SJCRH30 (cell line): ENCODE measurements around the gene ISM2. TPM values are rescaled to one million over a fixed set of nuclear protein-coding genes. Genes with fewer than 3 reads are reported as not detected.
"Not testable (repeated sequence)": the region's sequence is repeated elsewhere in the genome, so short reads cannot be mapped to it uniquely, and the experiment has no call there.

ENCODE experiments used
- DNase-seq, 2 experiments: peaks; one replicate each; pipeline ENCODE4 v3.0.0-alpha.2; 2015 to 2020
- H3K27ac ChIP-seq: fragments of 250-450 bp; sonication (Bioruptor Pico); 2 replicates; pipeline ENCODE4 v1.5.1; 2020; ENCODE audit warnings: mild to moderate bottlenecking, moderate library complexity
- H3K27me3 ChIP-seq: fragments of 250-450 bp; sonication (Bioruptor Pico); 2 replicates; pipeline ENCODE4 v1.5.1; 2020; ENCODE audit warnings: mild to moderate bottlenecking, moderate library complexity
- H3K36me3 ChIP-seq: fragments of 250-450 bp; sonication (Bioruptor Pico); 2 replicates; pipeline ENCODE4 v1.5.1; 2020; ENCODE audit warnings: mild to moderate bottlenecking, moderate library complexity
- H3K4me1 ChIP-seq: fragments of 250-450 bp; sonication (Bioruptor Pico); 2 replicates; pipeline ENCODE4 v1.5.1; 2020; ENCODE audit warnings: mild to moderate bottlenecking, moderate library complexity
- H3K4me3 ChIP-seq: fragments of 250-450 bp; sonication (Bioruptor Pico); 2 replicates; pipeline ENCODE4 v1.5.1; 2020; ENCODE audit warnings: mild to moderate bottlenecking, moderate library complexity
- H3K9me3 ChIP-seq: fragments of 250-450 bp; sonication (Bioruptor Pico); replicated peaks from 2 replicates; pipeline ENCODE4 v1.5.1; 2020; ENCODE audit warnings: mild to moderate bottlenecking, moderate library complexity
- total RNA-seq: library from RNA; depleted of rRNA; stranded (reverse); fragments of >200 nt; shearing (Covaris generic); gene quantifications from 2 replicates; pipeline ENCODE4 v1.2.3, GENCODE V29; 2014; rRNA removed

The ISM2 gene
- total RNA-seq = 0.16 TPM in 1 of 2 replicates, not detected in the other

GRCh38 chr14:77498120-77498979 is at the start of gene ISM2:
TSS of gene ISM2 (minus strand) at chr14:77498816. CDS start at chr14:77498793, 23 bp downstream.
- Histone ChIP-seq H3K9me3 (peaks cover 3% of the 10 kb centered on the region; the same call in 1 of the 2 replicates), H3K36me3 (no peaks in the 10 kb centered on the region), H3K27ac (no peak within 1 kb of the TSS), H3K4me3 (peak within 1 kb of the TSS; percentile 54), H3K27me3 (no peaks in the 10 kb centered on the region; the same call in 1 of the 2 replicates), H3K4me1 (no peaks in the 10 kb centered on the region)
- peak in 1 of 2 experiments; percentile 16 for DNase-seq

- no peak for DNase-seq
- H3K4me1 ChIP-seq = no peaks in the 10 kb centered on the region
- H3K27me3 ChIP-seq = no peaks in the 10 kb centered on the region
- H3K36me3 ChIP-seq = peaks cover 2% of the 10 kb centered on the region; the same call in 1 of the 2 replicates
- H3K27ac ChIP-seq = no peak overlapping the region
- H3K9me3 ChIP-seq = no peaks in the 10 kb centered on the region
- no peak overlapping the region for H3K4me3 ChIP-seq
Measured at GRCh38 chr14:77547512-77548180, 49.0 kb upstream of the ISM2 start.

GRCh38 chr14:77545171-77545570 is 46.6 kb upstream of the ISM2 start:
- H3K4me3 ChIP-seq, H3K9me3 ChIP-seq, H3K36me3 ChIP-seq, H3K27me3 ChIP-seq, H3K4me1 ChIP-seq, H3K27ac ChIP-seq, DNase-seq: not testable (repeated sequence)

- Histone ChIP-seq H3K27ac (no peak overlapping the region), H3K27me3 (no peaks in the 10 kb centered on the region), H3K4me1 (no peaks in the 10 kb centered on the region), H3K4me3 (no peak overlapping the region), H3K36me3 (no peaks in the 10 kb centered on the region; the same call in 1 of the 2 replicates), H3K9me3 (no peaks in the 10 kb centered on the region)
- DNase-seq = no peak
Measured at GRCh38 chr14:77544571-77544970, 46.0 kb upstream of the ISM2 start.

- Histone ChIP-seq H3K27me3 (no peaks in the 10 kb centered on the region), H3K4me3 (no peak overlapping the region), H3K9me3 (no peaks in the 10 kb centered on the region), H3K27ac (no peak overlapping the region), H3K4me1 (no peaks in the 10 kb centered on the region), H3K36me3 (no peaks in the 10 kb centered on the region; the same call in 1 of the 2 replicates)
- DNase-seq = no peak
Measured at GRCh38 chr14:77543637-77544334, 45.2 kb upstream of the ISM2 start.

GRCh38 chr14:77543240-77543551 is 44.6 kb upstream of the ISM2 start:
- Histone ChIP-seq H3K27ac (no peak overlapping the region), H3K27me3 (no peaks in the 10 kb centered on the region), H3K4me3 (no peak overlapping the region), H3K4me1 (no peaks in the 10 kb centered on the region), H3K9me3 (no peaks in the 10 kb centered on the region), H3K36me3 (no peaks in the 10 kb centered on the region; the same call in 1 of the 2 replicates)
- DNase-seq = no peak

- H3K27ac ChIP-seq = no peak overlapping the region
- peak in 1 of 2 experiments; percentile 6 for DNase-seq
- H3K4me3 ChIP-seq = no peak overlapping the region
- H3K36me3 ChIP-seq = no peaks in the 10 kb centered on the region
- H3K9me3 ChIP-seq = no peaks in the 10 kb centered on the region
- H3K27me3 ChIP-seq = no peaks in the 10 kb centered on the region
- no peaks in the 10 kb centered on the region for H3K4me1 ChIP-seq
Measured at GRCh38 chr14:77542421-77543239, 44.0 kb upstream of the ISM2 start.

- Histone ChIP-seq H3K4me3 (no peak overlapping the region), H3K36me3 (no peaks in the 10 kb centered on the region), H3K27ac (no peak overlapping the region), H3K4me1 (no peaks in the 10 kb centered on the region), H3K9me3 (no peaks in the 10 kb centered on the region), H3K27me3 (no peaks in the 10 kb centered on the region)
- DNase-seq = no peak
Measured at GRCh38 chr14:77541905-77542304, 43.3 kb upstream of the ISM2 start.

GRCh38 chr14:77536951-77537350 is 38.3 kb upstream of the ISM2 start:
- not testable (repeated sequence) for H3K9me3 ChIP-seq, H3K4me3 ChIP-seq, H3K27me3 ChIP-seq, H3K27ac ChIP-seq, H3K4me1 ChIP-seq, H3K36me3 ChIP-seq, DNase-seq

- Histone ChIP-seq H3K4me1 (no peaks in the 10 kb centered on the region), H3K9me3 (no peaks in the 10 kb centered on the region), H3K27me3 (no peaks in the 10 kb centered on the region), H3K4me3 (no peak overlapping the region), H3K27ac (no peak overlapping the region), H3K36me3 (no peaks in the 10 kb centered on the region; the same call in 1 of the 2 replicates)
- DNase-seq = no peak
Measured at GRCh38 chr14:77531071-77531470, 32.5 kb upstream of the ISM2 start.

- no peak for DNase-seq
- no peaks in the 10 kb centered on the region for H3K4me1 ChIP-seq
- no peaks in the 10 kb centered on the region; the same call in 1 of the 2 replicates for H3K36me3 ChIP-seq
- no peak overlapping the region for H3K27ac ChIP-seq
- H3K9me3 ChIP-seq = no peaks in the 10 kb centered on the region
- H3K4me3 ChIP-seq = no peak overlapping the region
- no peaks in the 10 kb centered on the region for H3K27me3 ChIP-seq
Measured at GRCh38 chr14:77529963-77530362, 31.3 kb upstream of the ISM2 start.

- H3K9me3 ChIP-seq = no peaks in the 10 kb centered on the region
- DNase-seq = no peak
- H3K4me3 ChIP-seq = no peak overlapping the region
- no peaks in the 10 kb centered on the region for H3K4me1 ChIP-seq
- H3K27me3 ChIP-seq = no peaks in the 10 kb centered on the region
- no peak overlapping the region for H3K27ac ChIP-seq
- H3K36me3 ChIP-seq = no peaks in the 10 kb centered on the region; the same call in 1 of the 2 replicates
Measured at GRCh38 chr14:77529213-77529612, 30.6 kb upstream of the ISM2 start.

GRCh38 chr14:77528701-77529100 is 30.1 kb upstream of the ISM2 start:
- not testable (repeated sequence) for H3K9me3 ChIP-seq, H3K27ac ChIP-seq, H3K36me3 ChIP-seq, H3K4me3 ChIP-seq, H3K4me1 ChIP-seq, DNase-seq, H3K27me3 ChIP-seq

GRCh38 chr14:77526266-77526665 is 27.6 kb upstream of the ISM2 start:
- Histone ChIP-seq H3K9me3 (no peaks in the 10 kb centered on the region), H3K36me3 (no peaks in the 10 kb centered on the region; the same call in 1 of the 2 replicates), H3K4me1 (no peaks in the 10 kb centered on the region), H3K27ac (no peak overlapping the region), H3K27me3 (no peaks in the 10 kb centered on the region), H3K4me3 (no peak overlapping the region)
- DNase-seq = no peak
